ENCODE results near the gene MID1IP1. TPM values are rescaled to one million over a fixed set of nuclear protein-coding genes. Genes with fewer than 3 reads are reported as not detected.

Gene MID1IP1
- total RNA-seq, 1 donor from 2014 or later = 62.5 TPM

GRCh38 chrX:38807873-38808272, 6.6 kb downstream of the MID1IP1 start:
- intact Hi-C loops (cut with DNase I) = no loop called here
- no peak for DNase-seq (ENCODE audit: low spot score)
- no peak for ATAC-seq

- DNase-seq (ENCODE audit: low spot score) (no peak), ATAC-seq (no peak)
- intact Hi-C loops (cut with DNase I) = no loop called here
These were observed 10.4 kb downstream of the MID1IP1 start for GRCh38 chrX:38811515-38812243.

- DNase-seq (ENCODE audit: low spot score) (no peak), ATAC-seq (no peak)
- intact Hi-C loops (cut with DNase I) = no loop called here
These were observed 14.9 kb downstream of the MID1IP1 start for GRCh38 chrX:38816155-38816554.

- ATAC-seq = peak; percentile 88
- DNase-seq (ENCODE audit: low spot score) = peak; percentile 68
- intact Hi-C loops (cut with DNase I) = no loop called here
These were observed 15.9 kb downstream of the MID1IP1 start for GRCh38 chrX:38817004-38817703.

GRCh38 chrX:38819163-38819562, 17.9 kb downstream of the MID1IP1 start:
- no peak for DNase-seq (ENCODE audit: low spot score)
- no peak for ATAC-seq
- intact Hi-C loops (cut with DNase I) = no loop called here

- no peak for ATAC-seq
- intact Hi-C loops (cut with DNase I) = no loop called here
- no peak for DNase-seq (ENCODE audit: low spot score)
These were observed 18.4 kb downstream of the MID1IP1 start for GRCh38 chrX:38819709-38820108.

- no peak for DNase-seq (ENCODE audit: low spot score)
- intact Hi-C loops (cut with DNase I) = no loop called here
- ATAC-seq = no peak
These were observed 19.5 kb downstream of the MID1IP1 start for GRCh38 chrX:38820751-38821150.

- ATAC-seq (no peak), DNase-seq (ENCODE audit: low spot score) (no peak)
- intact Hi-C loops (cut with DNase I) = no loop called here
These were observed 22.9 kb downstream of the MID1IP1 start for GRCh38 chrX:38824176-38824575.

- intact Hi-C loops (cut with DNase I) = no loop called here
- DNase-seq (ENCODE audit: low spot score) (no peak), ATAC-seq (no peak)
These were observed 30.7 kb downstream of the MID1IP1 start for GRCh38 chrX:38831949-38832348.

- intact Hi-C loops (cut with DNase I) = no loop called here
- ATAC-seq (no peak), DNase-seq (ENCODE audit: low spot score) (no peak)
These were observed 36.1 kb downstream of the MID1IP1 start for GRCh38 chrX:38837389-38837788.

- DNase-seq (ENCODE audit: low spot score) = no peak
- ATAC-seq = no peak
- intact Hi-C loops (cut with DNase I) = no loop called here
These were observed 38.0 kb downstream of the MID1IP1 start for GRCh38 chrX:38839277-38839676.

GRCh38 chrX:38839944-38840343, 38.7 kb downstream of the MID1IP1 start:
- intact Hi-C loops (cut with DNase I) = no loop called here
- DNase-seq (ENCODE audit: low spot score) = no peak
- no peak for ATAC-seq

GRCh38 chrX:38841750-38842149, 40.5 kb downstream of the MID1IP1 start:
- ATAC-seq (no peak), DNase-seq (ENCODE audit: low spot score) (no peak)
- intact Hi-C loops (cut with DNase I) = no loop called here

- DNase-seq (ENCODE audit: low spot score) (no peak), ATAC-seq (no peak)
- intact Hi-C loops (cut with DNase I) = no loop called here
These were observed 44.2 kb downstream of the MID1IP1 start for GRCh38 chrX:38845426-38845825.

- intact Hi-C loops (cut with DNase I) = no loop called here
- no peak for ATAC-seq
- DNase-seq (ENCODE audit: low spot score) = no peak
These were observed 46.1 kb downstream of the MID1IP1 start for GRCh38 chrX:38847206-38847902.

- DNase-seq (ENCODE audit: low spot score) (no peak), ATAC-seq (no peak)
- intact Hi-C loops (cut with DNase I) = no loop called here
These were observed 46.6 kb downstream of the MID1IP1 start for GRCh38 chrX:38847903-38848230.

GRCh38 chrX:38848671-38849455, 47.6 kb downstream of the MID1IP1 start:
- intact Hi-C loops (cut with DNase I) = no loop called here
- DNase-seq (ENCODE audit: low spot score) = no peak
- no peak for ATAC-seq

- DNase-seq (ENCODE audit: low spot score) = no peak
- ATAC-seq = no peak
- intact Hi-C loops (cut with DNase I) = no loop called here
These were observed 49.7 kb downstream of the MID1IP1 start for GRCh38 chrX:38850807-38851544.

- DNase-seq (ENCODE audit: low spot score) (no peak), ATAC-seq (no peak)
- intact Hi-C loops (cut with DNase I) = no loop called here
These were observed 53.0 kb downstream of the MID1IP1 start for GRCh38 chrX:38854305-38854704.

All from sciatic nerve (tissue), 2 donors.